Uterus (tissue), 2 donors: Measurements from ENCODE around the gene SESN3.

Experiments used
- CTCF ChIP-seq, 4 experiments: fragments of 200-600 bp in 2 of 4; fragments of 450-650 bp in 2 of 4; sonication (generic) in 2 of 4; IDR thresholded peaks; one replicate each; pipeline ENCODE4 v1.5.1; 2016 to 2019; ENCODE audit warnings: antibody characterized with exemption in 4 of 4, mild to moderate bottlenecking in 2 of 4, moderate library complexity in 1 of 4
- POLR2A ChIP-seq, 2 donors: fragments of 450-650 bp; IDR thresholded peaks; one replicate each; pipeline ENCODE4 v1.6.1; 2016; ENCODE audit warnings: antibody characterized with exemption in 2 of 2, mild to moderate bottlenecking in 1 of 2, moderate library complexity in 1 of 2

- TF ChIP-seq CTCF (IDR thresholded peaks at IDR 0.05) (no peak), POLR2A (IDR thresholded peaks at IDR 0.05) (no peak)
Measured at GRCh38 chr11:95253141-95253540, 22.1 kb upstream of the SESN3 start.
